Suppressor macrophage treated with lipopolysaccharide for 1 hour (primary cell): Measurements from ENCODE around the gene MYOC.
"Not testable (repeated sequence)": the region's sequence is repeated elsewhere in the genome, so short reads cannot be mapped to it uniquely, and the experiment has no call there.

Experiments
- DNase-seq, 3 donors: peaks; one replicate each; pipeline ENCODE4 v3.0.0-alpha.2; 2020 to 2022

The MYOC gene

GRCh38 chr1:171646249-171646560 lies 6.3 kb downstream of the MYOC start:
- no peak for DNase-seq

DNA sequence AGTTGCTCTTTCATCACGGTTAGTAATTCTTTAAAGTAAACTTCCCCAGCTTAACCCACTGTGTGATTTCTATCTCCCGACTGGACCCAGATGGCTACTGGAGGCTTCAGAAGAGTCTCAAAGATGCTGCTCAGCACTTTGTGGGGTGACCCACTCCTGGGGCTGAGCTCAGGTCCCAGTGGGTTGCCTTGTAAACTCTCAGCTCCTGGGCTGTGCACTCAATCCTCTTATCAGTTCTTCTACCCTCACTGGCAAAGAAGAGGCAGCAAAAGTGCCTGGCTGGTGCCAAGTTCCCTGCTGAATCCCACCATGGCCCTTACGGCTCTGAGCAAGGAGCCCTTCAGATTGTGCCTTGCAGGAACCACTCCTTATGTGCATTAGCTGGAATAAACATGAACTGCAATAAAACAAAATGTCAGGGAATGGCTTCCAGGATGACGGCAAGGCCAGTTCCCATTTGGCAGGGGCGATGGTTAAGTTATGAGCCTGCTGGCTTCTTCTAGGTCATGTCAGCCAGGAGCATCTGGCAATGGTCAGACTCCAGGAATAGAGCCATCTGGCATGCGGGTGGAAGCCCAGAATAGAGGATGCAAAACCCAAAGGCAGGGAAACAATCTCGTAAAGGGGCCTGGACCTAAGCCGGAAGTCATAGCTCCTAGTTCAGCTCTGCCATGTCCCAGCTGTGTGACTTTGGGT lies 6.8 kb downstream of the MYOC start:
- no peak for DNase-seq

DNA sequence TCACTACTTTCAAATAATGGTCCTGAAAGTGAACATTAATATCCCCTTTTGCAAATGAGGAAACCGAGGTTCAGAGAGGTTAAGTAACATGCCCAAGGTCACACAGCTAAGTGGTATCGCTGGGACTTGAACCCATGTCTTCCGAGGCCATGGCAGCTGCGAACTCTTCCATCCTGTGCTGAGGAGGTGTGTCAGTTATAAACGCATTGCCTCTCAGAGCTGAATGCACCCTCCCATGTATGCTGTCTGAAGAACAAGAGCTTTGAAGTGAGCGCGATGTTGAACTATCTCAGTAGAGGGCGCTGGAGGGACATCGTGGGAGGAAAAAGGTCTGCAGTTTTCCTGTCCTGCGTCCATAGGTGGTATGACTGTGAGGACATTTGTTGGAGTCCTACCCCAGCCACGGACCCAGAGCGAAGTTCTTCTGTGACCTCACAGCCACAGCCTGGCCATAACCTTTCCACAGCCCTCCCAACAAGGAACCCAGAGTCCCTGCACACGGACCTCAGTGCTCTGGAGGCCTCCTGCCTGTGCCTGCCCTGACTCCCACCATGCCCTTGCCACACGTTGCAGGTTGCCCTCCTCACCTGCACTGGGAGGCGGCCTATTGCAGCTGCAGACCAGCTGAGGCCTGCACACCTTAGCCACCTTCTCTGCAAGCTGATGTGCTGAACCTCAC lies 7.5 kb downstream of the MYOC start:
- DNase-seq: peak; percentile 77 to 85 (median 83)

GRCh38 chr1:171643156-171643555 lies 9.3 kb downstream of the MYOC start:
- DNase-seq: no peak

GRCh38 chr1:171642197-171642596 lies 10.3 kb downstream of the MYOC start:
- DNase-seq: no peak

DNA sequence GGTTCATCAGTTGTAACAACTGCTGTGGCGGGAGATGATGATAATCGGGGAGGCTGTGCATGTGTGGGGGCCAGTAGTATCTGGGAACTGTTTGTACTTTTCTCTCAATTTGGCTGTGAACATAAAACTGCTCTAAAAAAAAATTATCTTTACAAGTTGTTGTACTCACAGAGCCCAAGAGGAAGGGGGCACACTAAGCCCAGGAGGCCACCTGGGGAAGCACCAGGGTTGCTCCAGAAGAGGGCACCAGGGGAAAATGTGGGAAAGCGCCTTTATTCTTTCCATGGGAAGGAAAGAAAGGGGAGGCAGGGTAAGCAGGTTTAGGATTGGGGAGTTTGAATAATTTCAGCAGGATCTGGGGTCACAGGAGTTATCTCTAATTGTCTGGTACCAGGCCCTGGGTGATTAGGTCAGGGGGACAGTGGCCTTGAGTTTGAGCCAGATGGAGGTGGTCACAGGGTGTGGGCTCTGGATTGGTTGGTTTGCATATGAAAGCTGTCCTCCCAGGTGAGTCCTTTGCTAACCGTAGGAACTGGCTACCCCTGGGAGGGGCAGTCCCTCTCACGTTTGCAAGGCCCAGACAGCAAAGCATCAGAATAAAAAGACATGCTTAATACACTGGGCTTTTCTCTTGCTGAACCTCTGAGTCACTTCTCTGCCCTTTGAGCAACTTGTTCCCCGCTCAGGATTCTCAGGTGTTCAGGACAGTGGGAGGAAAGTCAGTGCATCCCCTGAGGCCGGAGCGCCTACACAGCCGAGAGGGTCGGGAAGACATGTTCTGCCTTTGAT lies 11.2 kb downstream of the MYOC start:
- DNase-seq: no peak

DNA sequence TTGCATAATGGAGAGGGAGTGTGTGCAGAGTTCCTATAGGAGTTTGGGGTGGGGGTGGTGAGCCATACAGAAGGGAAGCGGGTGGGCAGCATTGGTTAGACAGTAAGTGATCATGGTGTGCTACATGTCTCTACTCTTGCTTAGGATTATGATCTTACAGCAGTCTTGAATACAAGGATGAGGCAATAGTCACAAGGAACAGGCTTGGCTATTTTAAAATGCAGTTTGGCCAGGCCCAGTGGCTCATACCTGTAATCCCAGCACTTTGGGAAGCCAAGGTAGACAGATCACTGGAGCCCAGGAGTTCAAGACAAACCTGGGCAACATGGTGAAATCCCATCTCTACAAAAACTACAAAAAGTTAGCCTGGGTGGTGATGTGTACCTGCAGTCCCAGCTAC lies 12.3 kb downstream of the MYOC start:
- DNase-seq: no peak

DNA sequence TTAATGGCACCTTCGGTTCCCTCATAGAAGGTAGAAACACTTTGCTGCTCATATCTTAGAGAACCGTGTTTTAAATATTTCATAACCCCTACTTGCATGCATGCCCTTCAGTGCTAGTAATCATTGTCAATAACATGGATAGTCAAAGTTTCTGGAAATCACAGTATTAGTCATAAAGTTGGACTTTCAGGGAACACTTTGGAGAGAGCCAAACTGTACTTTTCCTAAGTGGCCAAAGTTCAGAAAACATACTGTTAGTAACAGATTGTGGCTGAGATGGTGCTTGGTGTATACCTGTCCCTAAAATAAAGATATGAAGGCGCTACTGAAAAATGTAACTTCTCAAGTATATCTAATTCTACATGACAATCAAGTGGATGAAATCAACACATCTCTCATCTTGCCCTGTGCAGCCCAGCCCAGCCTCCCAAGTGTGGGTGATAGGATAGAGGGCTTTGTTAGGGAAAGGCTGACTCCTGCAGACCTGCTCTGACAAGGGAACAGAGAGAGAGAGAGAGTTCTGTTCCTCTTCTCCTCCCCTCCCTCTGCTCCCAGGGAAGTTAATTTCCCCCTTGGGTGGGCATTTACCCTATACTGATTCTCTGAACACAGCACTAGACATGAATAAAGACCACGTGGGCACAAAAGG lies 14.4 kb downstream of the MYOC start:
- DNase-seq: no peak

DNA sequence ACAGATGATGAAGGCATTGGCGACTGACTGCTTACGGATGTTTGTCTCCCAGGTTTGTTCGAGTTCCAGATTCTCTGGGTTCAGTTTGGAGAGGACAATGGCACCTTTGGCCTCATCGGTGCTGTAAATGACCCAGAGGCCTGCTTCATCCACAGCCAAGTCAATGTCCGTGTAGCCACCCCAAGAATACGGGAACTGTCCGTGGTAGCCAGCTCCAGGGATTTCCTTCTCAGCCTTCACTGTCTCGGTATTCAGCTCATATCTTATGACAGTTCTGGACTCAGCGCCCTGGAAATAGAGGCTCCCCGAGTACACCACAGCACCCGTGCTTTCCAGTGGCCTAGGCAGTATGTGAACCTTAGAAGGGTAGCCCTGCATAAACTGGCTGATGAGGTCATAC lies 16.3 kb downstream of the MYOC start:
- DNase-seq: no peak

DNA sequence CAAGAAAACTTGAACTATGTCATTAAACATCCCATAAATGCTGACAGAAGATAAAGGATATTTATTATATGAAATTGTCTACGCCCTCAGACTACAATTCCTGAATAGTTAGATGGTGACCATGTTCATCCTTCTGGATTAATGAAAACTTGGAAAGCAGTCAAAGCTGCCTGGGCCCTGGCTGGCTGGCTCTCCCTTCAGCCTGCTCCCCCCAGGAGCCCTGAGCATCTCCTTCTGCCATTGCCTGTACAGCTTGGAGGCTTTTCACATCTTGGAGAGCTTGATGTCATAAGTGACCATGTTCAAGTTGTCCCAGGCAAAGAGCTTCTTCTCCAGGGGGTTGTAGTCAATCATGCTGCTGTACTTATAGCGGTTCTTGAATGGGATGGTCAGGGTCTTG lies 16.8 kb downstream of the MYOC start:
- no peak for DNase-seq

DNA sequence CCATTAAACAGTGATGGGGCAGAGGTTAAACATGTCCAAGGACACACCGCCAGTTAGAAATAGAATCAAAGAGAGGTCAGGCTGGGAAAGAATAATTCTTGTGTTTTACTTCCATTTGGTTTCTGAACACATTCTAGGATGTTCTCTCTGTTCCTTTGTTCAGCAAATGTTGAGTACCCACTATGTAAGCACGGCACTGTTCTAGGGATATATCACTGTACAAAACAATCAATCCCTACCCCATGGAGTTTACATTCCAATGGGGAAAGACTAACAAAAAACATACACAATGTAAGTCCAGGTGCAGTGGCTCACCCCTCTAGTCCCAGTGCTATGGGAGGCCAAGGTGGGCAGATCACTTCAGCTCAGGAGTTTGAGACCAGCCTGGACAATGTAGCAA lies 24.3 kb downstream of the MYOC start:
- no peak for DNase-seq

DNA sequence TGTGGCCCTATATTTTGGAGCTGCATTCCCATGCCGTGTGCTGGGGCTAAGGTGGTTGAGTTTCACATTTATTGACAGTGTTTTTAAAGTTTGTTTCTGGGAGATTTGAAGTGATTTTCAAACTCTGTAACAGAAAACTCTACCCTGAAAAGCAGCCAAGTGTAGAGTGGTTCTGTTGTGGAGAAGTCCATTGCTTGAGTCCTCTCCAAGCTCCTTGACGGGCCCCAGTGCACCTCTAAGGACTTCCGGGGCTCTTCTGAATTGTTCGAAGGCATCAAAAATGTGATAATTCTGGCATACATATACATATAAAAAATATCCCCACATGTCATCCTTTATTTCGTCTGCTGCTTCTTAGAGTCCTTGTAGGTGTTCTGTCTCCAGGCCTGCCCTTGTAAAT lies 25.5 kb downstream of the MYOC start:
- DNase-seq: no peak

DNA sequence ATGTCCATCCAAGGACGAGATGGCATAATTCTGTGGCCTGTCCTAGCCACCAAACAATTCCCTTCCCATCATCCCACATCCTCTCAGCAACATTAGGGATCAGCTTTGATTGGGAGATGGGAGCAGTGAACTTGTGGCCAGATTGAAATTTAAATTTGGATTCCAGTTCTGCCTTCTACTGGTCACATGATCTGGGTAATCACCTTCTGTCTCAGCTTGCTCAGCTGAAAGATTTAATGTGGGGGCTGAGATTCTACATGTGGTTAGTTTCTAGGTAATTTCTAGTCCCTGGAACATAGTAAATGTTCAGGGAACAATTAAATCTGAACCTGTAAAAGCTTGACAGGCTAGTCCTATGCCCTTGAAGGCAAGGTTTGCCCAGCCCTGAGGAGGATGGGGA lies 27.3 kb downstream of the MYOC start:
- DNase-seq: no peak

GRCh38 chr1:171623651-171624331 lies 28.7 kb downstream of the MYOC start:
- peak in 2 of 3 donors; percentile 8 to 30 for DNase-seq

DNA sequence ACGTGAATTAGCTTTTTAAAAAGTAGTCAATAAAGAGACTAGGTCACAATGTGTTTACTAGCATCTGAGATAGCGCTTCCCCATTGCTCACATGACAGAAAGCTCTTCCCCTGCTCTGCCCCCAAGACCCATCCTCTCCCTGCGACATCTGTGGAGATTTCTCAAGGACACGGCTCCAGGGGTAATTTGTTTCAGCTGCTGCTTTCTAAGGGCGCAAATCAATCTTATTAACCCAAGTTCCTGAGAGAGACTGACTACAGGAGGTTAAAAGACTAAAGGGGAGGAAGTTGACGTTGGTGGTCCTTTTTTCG lies 30.4 kb downstream of the MYOC start, which contains the start of gene MYOCOS:
Gene MYOCOS, plus strand, starts transcription at position 92 of the 311 bp plus-strand sequence. CDS start 1,641 bp downstream, outside the sequence.
- no peak for DNase-seq

DNA sequence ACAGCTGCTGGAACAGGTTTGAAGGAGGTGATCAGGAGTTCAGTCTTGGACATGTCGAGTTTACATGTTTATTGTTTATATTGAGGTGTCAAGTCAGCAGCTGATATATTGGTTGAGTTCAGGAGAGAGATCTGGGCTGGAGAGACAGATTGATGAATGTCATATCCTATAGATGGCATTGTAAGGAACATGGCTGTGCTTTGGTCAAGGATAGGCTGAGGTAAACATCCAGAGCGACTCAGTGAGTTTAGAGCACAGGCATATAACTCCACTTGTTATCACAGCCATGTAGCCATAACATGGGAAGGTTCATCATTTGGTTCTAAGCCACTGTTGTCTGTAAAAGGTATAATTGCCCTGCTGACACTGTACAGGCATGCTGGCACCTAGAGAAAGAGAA lies 35.9 kb downstream of the MYOC start:
- no peak for DNase-seq

GRCh38 chr1:171615122-171615906 lies 37.2 kb downstream of the MYOC start:
- not testable (repeated sequence) for DNase-seq

GRCh38 chr1:171613282-171613681 lies 39.2 kb downstream of the MYOC start:
- no peak for DNase-seq

DNA sequence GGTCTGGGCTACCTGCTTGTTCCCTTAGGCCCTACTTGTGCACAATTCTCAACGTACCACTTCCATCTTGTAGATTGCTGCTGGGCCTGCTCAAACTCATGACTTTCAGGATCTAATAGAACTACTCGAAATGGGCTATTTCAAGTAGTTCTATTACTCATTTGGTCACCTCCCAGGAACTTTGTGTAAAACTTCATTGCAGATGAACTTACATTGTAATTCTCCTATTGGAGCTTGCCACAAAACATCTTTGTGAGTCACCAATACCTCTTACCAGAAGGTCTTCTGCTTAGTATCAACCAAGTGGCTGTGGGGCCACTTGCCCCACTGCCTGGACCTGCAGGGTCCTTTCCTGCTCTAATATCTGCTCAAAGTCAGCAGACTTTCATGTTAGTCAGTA lies 41.2 kb downstream of the MYOC start:
- DNase-seq: no peak

DNA sequence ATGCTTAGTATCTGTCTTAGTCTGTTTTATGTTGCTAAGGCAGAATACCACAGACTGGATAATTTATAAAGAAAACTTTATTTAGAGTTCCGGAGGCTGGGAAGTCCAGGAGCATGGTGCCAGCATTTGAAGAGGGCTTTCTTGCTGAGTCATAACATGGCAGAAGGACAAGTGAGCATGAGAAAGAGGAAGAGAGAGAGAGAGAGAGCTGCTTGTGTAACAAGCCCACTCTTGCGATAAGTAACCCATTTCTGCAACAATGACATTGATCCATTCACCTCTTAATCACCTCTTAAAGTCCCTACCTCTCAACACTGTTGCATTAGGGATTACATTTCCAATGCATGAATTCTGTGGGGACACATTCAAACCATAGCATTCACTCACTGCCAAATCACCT lies 42.1 kb downstream of the MYOC start:
- DNase-seq: peak; percentile 21 to 34 (median 25)

- DNase-seq: no peak
Observed at GRCh38 chr1:171606402-171606941, 46.0 kb downstream of the MYOC start.

- not testable (repeated sequence) for DNase-seq
Observed at GRCh38 chr1:171603042-171603441, 49.4 kb downstream of the MYOC start.
